H9 (cell line): ENCODE measurements around the gene GP1BA. TPM values are rescaled to one million over a fixed set of nuclear protein-coding genes. Genes with fewer than 3 reads are reported as not detected.

Experiments used
- DNase-seq: peaks from one replicate; pipeline ENCODE4 v3.0.0-alpha.2; 2017
- H2AFZ ChIP-seq: one replicate; pipeline ENCODE4 v1.6.1; 2013; ENCODE audit warnings: mild to moderate bottlenecking, low read length, control low read depth, moderate library complexity
- H2AK5ac ChIP-seq: 2 replicates; pipeline ENCODE4 v1.6.1; 2013; ENCODE audit warnings: low read length, control low read depth, mixed read lengths; ENCODE audit not compliant: insufficient read length
- H2BK120ac ChIP-seq: one replicate; pipeline ENCODE4 v1.6.1; 2013; ENCODE audit warnings: low read depth, mild to moderate bottlenecking, low read length, control low read depth, inconsistent platforms; ENCODE audit not compliant: poor library complexity, severe bottlenecking
- H2BK12ac ChIP-seq: 2 replicates; pipeline ENCODE4 v1.6.1; 2013; ENCODE audit warnings: low read length, control low read depth, mixed read lengths, low read depth; ENCODE audit not compliant: insufficient read length
- H2BK15ac ChIP-seq: 2 replicates; pipeline ENCODE4 v1.6.1; 2013; ENCODE audit warnings: low read depth, low read length, control low read depth
- H2BK20ac ChIP-seq: one replicate; pipeline ENCODE4 v1.6.1; 2013; ENCODE audit warnings: low read depth, mild to moderate bottlenecking, low read length, control low read depth, inconsistent platforms; ENCODE audit not compliant: poor library complexity, severe bottlenecking
- H2BK5ac ChIP-seq: 2 replicates; pipeline ENCODE4 v1.6.1; 2013; ENCODE audit warnings: low read length, control low read depth, mixed read lengths; ENCODE audit not compliant: insufficient read length
- H3K14ac ChIP-seq: 2 replicates; pipeline ENCODE4 v1.6.1; 2013; ENCODE audit warnings: low read length, control low read depth; ENCODE audit not compliant: insufficient read depth
- H3K18ac ChIP-seq: 2 replicates; pipeline ENCODE4 v1.6.1; 2013; ENCODE audit warnings: low read depth, mild to moderate bottlenecking, mixed read lengths, low read length, control low read depth; ENCODE audit not compliant: insufficient read length
- H3K23ac ChIP-seq: 2 replicates; pipeline ENCODE4 v1.6.1; 2013; ENCODE audit warnings: low read length, control low read depth, mixed read lengths, low read depth; ENCODE audit not compliant: insufficient read length
- H3K23me2 ChIP-seq: 2 replicates; pipeline ENCODE4 v1.6.1; 2013; ENCODE audit warnings: low read depth, mild to moderate bottlenecking, mixed read lengths, low read length, control low read depth; ENCODE audit not compliant: insufficient read length, poor library complexity, severe bottlenecking
- H3K27ac ChIP-seq: 2 replicates; pipeline ENCODE4 v1.5.1; 2013; ENCODE audit warnings: low read length, control low read depth, mixed read lengths, low read depth; ENCODE audit not compliant: insufficient read length
- H3K27me3 ChIP-seq: 2 replicates; pipeline ENCODE4 v1.6.1; 2013; ENCODE audit warnings: low read length, control low read depth, inconsistent platforms; ENCODE audit not compliant: insufficient read depth
- H3K4ac ChIP-seq: 2 replicates; pipeline ENCODE4 v1.6.1; 2013; ENCODE audit warnings: low read depth, mild to moderate bottlenecking, control low read depth, inconsistent platforms, low read length, moderate library complexity
- H3K4me1 ChIP-seq: 2 replicates; pipeline ENCODE4 v1.6.1; 2013; ENCODE audit warnings: low read length, control low read depth, inconsistent platforms; ENCODE audit not compliant: insufficient read depth
- H3K4me2 ChIP-seq: 2 replicates; pipeline ENCODE4 v1.6.1; 2013; ENCODE audit warnings: low read length, control low read depth, mixed read lengths; ENCODE audit not compliant: insufficient read length, insufficient read depth
- H3K56ac ChIP-seq: 2 replicates; pipeline ENCODE4 v1.6.1; 2013; ENCODE audit warnings: low read depth, mild to moderate bottlenecking, mixed read lengths, low read length, control low read depth; ENCODE audit not compliant: insufficient read length
- H3K79me1 ChIP-seq: 2 replicates; pipeline ENCODE4 v1.6.1; 2013; ENCODE audit warnings: low read depth, mild to moderate bottlenecking, moderate library complexity, low read length, control low read depth, inconsistent platforms; ENCODE audit not compliant: insufficient read depth, poor library complexity, severe bottlenecking
- H3K79me2 ChIP-seq: 2 replicates; pipeline ENCODE4 v1.6.1; 2013; ENCODE audit warnings: low read length, control low read depth, inconsistent platforms; ENCODE audit not compliant: insufficient read depth
- H3K9ac ChIP-seq: 2 replicates; pipeline ENCODE4 v1.6.1; 2013; ENCODE audit warnings: low read length, control low read depth, mixed read lengths; ENCODE audit not compliant: insufficient read length; ENCODE audit errors: extremely low read depth
- H3K9me3 ChIP-seq: one replicate; pipeline ENCODE4 v1.6.1; 2013; ENCODE audit warnings: low read depth, low read length, inconsistent platforms; ENCODE audit not compliant: control insufficient read depth
- H3T11ph ChIP-seq: one replicate; pipeline ENCODE4 v1.6.1; 2013; ENCODE audit warnings: mild to moderate bottlenecking, low read length, control low read depth, inconsistent platforms
- H4K20me1 ChIP-seq: one replicate; pipeline ENCODE4 v1.6.1; 2013; ENCODE audit not compliant: control insufficient read depth, insufficient read length, insufficient read depth
- H4K5ac ChIP-seq: 2 replicates; pipeline ENCODE4 v1.6.1; 2013; ENCODE audit warnings: low read depth, mild to moderate bottlenecking, mixed read lengths, low read length, control low read depth; ENCODE audit not compliant: insufficient read length
- H4K8ac ChIP-seq: replicated peaks from 2 replicates; pipeline ENCODE4 v1.6.1; 2013; ENCODE audit warnings: low read length, control low read depth, mixed read lengths, low read depth; ENCODE audit not compliant: insufficient read length
- H4K91ac ChIP-seq: 2 replicates; pipeline ENCODE4 v1.6.1; 2013; ENCODE audit warnings: low read depth, mild to moderate bottlenecking, moderate library complexity, mixed read lengths, low read length, control low read depth; ENCODE audit not compliant: insufficient read length
- H3K27ac Mint-ChIP-seq, 3 experiments: 2 replicates in 2 of 3; 3 replicates in 1 of 3; pipeline ENCODE4 v1.8.0; 2020 to 2021; ENCODE audit warnings: mixed read lengths in 3 of 3, mild to moderate bottlenecking in 1 of 3, moderate library complexity in 1 of 3
- H3K27me3 Mint-ChIP-seq: 2 replicates; pipeline ENCODE4 v1.8.0; 2021; ENCODE audit warnings: low read depth, mild to moderate bottlenecking, moderate library complexity, mixed read lengths
- H3K36me3 Mint-ChIP-seq, 3 experiments: 2 replicates in 2 of 3; 3 replicates in 1 of 3; pipeline ENCODE4 v1.8.0; 2020 to 2021; ENCODE audit warnings: low read depth in 3 of 3, mixed read lengths in 3 of 3; ENCODE audit not compliant: insufficient read depth in 1 of 3
- H3K4me1 Mint-ChIP-seq, 2 experiments: 2 replicates each; pipeline ENCODE4 v1.8.0; 2020; ENCODE audit warnings: mixed read lengths in 2 of 2
- H3K4me3 Mint-ChIP-seq, 2 experiments: 2 replicates in 1 of 2; 3 replicates in 1 of 2; pipeline ENCODE4 v1.8.0; 2020 to 2021; ENCODE audit warnings: mild to moderate bottlenecking in 2 of 2, mixed read lengths in 2 of 2, moderate library complexity in 1 of 2
- H3K9me3 Mint-ChIP-seq, 2 experiments: 2 replicates in 1 of 2; 3 replicates in 1 of 2; pipeline ENCODE4 v1.8.0; 2020; ENCODE audit warnings: mild to moderate bottlenecking in 2 of 2, mixed read lengths in 2 of 2, moderate library complexity in 1 of 2
- CTCF ChIP-seq: fragments of 200-600 bp; sonication (generic); conservative IDR thresholded peaks from 3 replicates; pipeline ENCODE4 v1.8.0; 2021; ENCODE audit warnings: antibody characterized with exemption, mild to moderate bottlenecking
- WGBS: extraction: QIAGEN DNeasy Blood & Tissue Kit; methylation state at CpG from one replicate; pipeline ENCODE4 v1.1.7; 2013; ENCODE audit warnings: missing lambda C conversion rate, low lambda C conversion rate, mixed read lengths; ENCODE audit not compliant: insufficient read length; ENCODE audit errors: extremely low coverage; 5-methylcytosine and 5-hydroxymethylcytosine counted together
- total RNA-seq: library from RNA; stranded (reverse); gene quantifications from 2 replicates; pipeline ENCODE4 v1.2.1, GENCODE V29; 2021

Gene GP1BA
- total RNA-seq, 1 experiment from 2014 or later = not detected

GRCh38 chr17:4948166-4948930 lies 16.3 kb downstream of the GP1BA start, which contains the start of gene PFN1:
PFN1 (minus strand) TSS chr17:4948530; CDS start chr17:4948394, 136 bp downstream.
- Histone ChIP-seq H3K18ac (peak within 1 kb of the TSS; percentile 85), H3K23me2 (peaks cover 23% of the 10 kb centered on the region), H4K5ac (no peak within 1 kb of the TSS), H3K27ac (peak within 1 kb of the TSS; percentile 78), H2BK12ac (no peak within 1 kb of the TSS), H3K4ac (no peak within 1 kb of the TSS; the same call in 1 of the 2 replicates), H2BK20ac (no peak within 1 kb of the TSS), H2BK5ac (no peak within 1 kb of the TSS), H4K20me1 (no peaks in the 10 kb centered on the region), H4K91ac (no peak within 1 kb of the TSS), H3K79me2 (peaks cover 13% of the 10 kb centered on the region; the same call in 1 of the 2 replicates), H3K9me3 (no peaks in the 10 kb centered on the region), H3T11ph (no peak within 1 kb of the TSS), H3K79me1 (peaks cover 4% of the 10 kb centered on the region), H3K4me2 (peak within 1 kb of the TSS; percentile 72), H3K14ac (peak within 1 kb of the TSS; percentile 96), H2BK120ac (no peak within 1 kb of the TSS), H3K9ac (peak within 1 kb of the TSS; percentile 94), H3K56ac (no peak within 1 kb of the TSS), H2BK15ac (no peak within 1 kb of the TSS), H3K4me1 (peaks cover 4% of the 10 kb centered on the region; the same call in 1 of the 2 replicates), H2AFZ (no peak within 1 kb of the TSS), H2AK5ac (no peak within 1 kb of the TSS), H3K23ac (no peak within 1 kb of the TSS), H3K27me3 (no peaks in the 10 kb centered on the region), H4K8ac (no peak within 1 kb of the TSS)
- peak; percentile 94 for DNase-seq
- Mint-ChIP-seq H3K36me3 (peaks cover 21 to 41% (median 33%) of the 10 kb centered on the region in 3 experiments), H3K4me3 (peak within 1 kb of the TSS; percentile 95 to 100), H3K27me3 (peaks cover 5% of the 10 kb centered on the region), H3K27ac (peak within 1 kb of the TSS; percentile 98 to 100 (median 100)), H3K9me3 (peaks cover 0 to 2% of the 10 kb centered on the region in 2 experiments; a peak in 2 of 5 replicates), H3K4me1 (peaks cover 38 to 40% of the 10 kb centered on the region in 2 experiments)
- TF ChIP-seq CTCF = no peak
- WGBS = no CpG with 5 or more reads among the region's 59 CpGs
